ENCODE measurements around the gene TTC3. TPM values are rescaled to one million over a fixed set of nuclear protein-coding genes. Genes with fewer than 3 reads are reported as not detected.
A peak's percentile ranks its signal among the peaks of the same experiment; 100 is the strongest.

The TTC3 gene
- total and polyA plus RNA-seq, 7 donors: 6.5 to 50.3 (median 25.7) TPM

- Histone ChIP-seq H3K4me1 (no peaks in the 10 kb centered on the region), H3K27me3 (ENCODE audit: insufficient read depth in 3 of 3, low read length in 2 of 3) (no peaks in the 10 kb centered on the region), H3K4me3 (no peak overlapping the region), H3K27ac (no peak overlapping the region), H3K9me3 (no peaks in the 10 kb centered on the region), H3K36me3 (ENCODE audit: insufficient read depth in 1 of 2, low read depth in 1 of 2) (peaks cover 6 to 55% of the 10 kb centered on the region in 2 donors)
- WGBS, 3 donors: 75 to 88% (median 75%) methylated on average over 8 of the region's 8 CpGs
- no peak for DNase-seq
- no peak for TF ChIP-seq CTCF (IDR thresholded peaks at IDR 0.05)
- intact Hi-C loops (cut with DNase I): no loop called here
- peak in 3 of 4 donors; percentile 60 to 71 (median 62) for ATAC-seq
Observed at GRCh38 chr21:37240978-37241377, 167.9 kb downstream of the TTC3 start.

- no peak for TF ChIP-seq CTCF (IDR thresholded peaks at IDR 0.05)
- ATAC-seq: no peak
- Histone ChIP-seq H3K4me3 (no peak overlapping the region), H3K27me3 (ENCODE audit: insufficient read depth in 3 of 3, low read length in 2 of 3) (no peaks in the 10 kb centered on the region), H3K4me1 (no peaks in the 10 kb centered on the region), H3K9me3 (no peaks in the 10 kb centered on the region), H3K27ac (no peak overlapping the region), H3K36me3 (ENCODE audit: insufficient read depth in 1 of 2, low read depth in 1 of 2) (peaks cover 6 to 51% of the 10 kb centered on the region in 2 donors)
- intact Hi-C loops (cut with DNase I): no loop called here
- 76 to 91% (median 76%) methylated on average over 7 of the region's 7 CpGs for WGBS, 3 donors
- no peak for DNase-seq
Observed at GRCh38 chr21:37241426-37241825, 168.4 kb downstream of the TTC3 start.

DNA sequence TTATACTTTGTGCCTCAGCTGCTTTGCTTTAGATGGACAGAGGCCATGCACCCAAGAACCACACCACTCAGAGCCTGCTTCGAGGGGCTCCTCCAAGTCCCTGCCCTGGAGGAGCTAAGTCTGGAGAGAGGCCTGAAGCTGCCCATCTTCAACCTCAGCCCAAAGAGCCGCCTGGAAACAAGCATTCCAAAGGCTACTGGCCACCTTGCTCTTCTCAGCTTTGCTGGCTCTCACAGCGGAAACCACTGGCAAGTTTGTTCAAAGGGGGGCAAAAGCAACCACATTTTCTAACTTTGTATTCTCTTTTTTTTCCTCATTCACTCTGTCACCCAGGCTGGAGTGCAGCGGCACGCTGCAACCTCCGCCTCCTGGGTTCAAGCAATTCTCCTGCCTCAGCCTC lies 170.9 kb downstream of the TTC3 start:
- DNase-seq (no peak), ATAC-seq (no peak)
- no peaks in the 10 kb centered on the region for H3K9me3 ChIP-seq

GRCh38 chr21:37244501-37245095 lies 171.5 kb downstream of the TTC3 start:
- intact Hi-C loops (cut with DNase I): no loop called here
- Histone ChIP-seq H3K36me3 (ENCODE audit: insufficient read depth in 1 of 2, low read depth in 1 of 2) (peaks cover 0 to 20% of the 10 kb centered on the region in 2 donors), H3K4me1 (peaks cover 14% of the 10 kb centered on the region), H3K27ac (no peak overlapping the region), H3K27me3 (ENCODE audit: insufficient read depth in 3 of 3, low read length in 2 of 3) (no peaks in the 10 kb centered on the region), H3K4me3 (no peak overlapping the region), H3K9me3 (no peaks in the 10 kb centered on the region)
- DNase-seq: no peak
- TF ChIP-seq CTCF (IDR thresholded peaks at IDR 0.05): no peak
- no peak for ATAC-seq
- 80 to 89% (median 82%) methylated on average over 12 of the region's 12 CpGs for WGBS, 3 donors

More for the DNA sequence above, 170.9 kb downstream of the TTC3 start:
- H3K36me3 ChIP-seq (ENCODE audit: insufficient read depth in 1 of 2, low read depth in 1 of 2): peaks cover 0 to 25% of the 10 kb centered on the region in 2 donors
- H3K27ac ChIP-seq: no peak overlapping the region
- no peak for TF ChIP-seq CTCF (IDR thresholded peaks at IDR 0.05)
- H3K4me1 ChIP-seq: peaks cover 8% of the 10 kb centered on the region
- intact Hi-C loops (cut with DNase I): no loop called here
- H3K27me3 ChIP-seq (ENCODE audit: insufficient read depth in 3 of 3, low read length in 2 of 3): no peaks in the 10 kb centered on the region
- 93 to 94% (median 94%) methylated on average over 6 of the region's 6 CpGs for WGBS, 3 donors
- H3K4me3 ChIP-seq: no peak overlapping the region

DNA sequence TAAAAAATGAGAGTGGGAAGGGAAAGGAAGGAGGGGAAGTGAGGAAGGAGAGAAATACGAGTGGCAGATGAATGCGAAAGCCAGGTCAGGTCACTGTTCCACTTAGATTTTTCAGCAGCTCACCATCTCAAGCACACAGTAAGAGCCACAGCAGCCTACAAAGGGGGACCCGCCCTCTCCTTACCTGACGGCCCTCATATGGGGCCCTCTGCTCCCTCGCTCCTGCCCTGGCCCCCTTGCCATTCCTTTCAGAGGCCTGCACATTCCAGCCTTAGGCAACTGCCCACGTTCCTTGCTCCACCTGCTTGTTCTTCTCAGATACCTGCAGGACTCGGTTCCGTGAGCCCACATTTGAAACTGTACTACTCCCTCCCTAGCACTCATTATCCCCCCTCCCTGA lies 172.1 kb downstream of the TTC3 start:
- Histone ChIP-seq H3K27me3 (ENCODE audit: insufficient read depth in 3 of 3, low read length in 2 of 3) (no peaks in the 10 kb centered on the region), H3K4me3 (no peak overlapping the region), H3K36me3 (ENCODE audit: insufficient read depth in 1 of 2, low read depth in 1 of 2) (peaks cover 0 to 14% of the 10 kb centered on the region in 2 donors), H3K9me3 (no peaks in the 10 kb centered on the region), H3K27ac (no peak overlapping the region), H3K4me1 (peaks cover 15% of the 10 kb centered on the region)
- TF ChIP-seq CTCF (IDR thresholded peaks at IDR 0.05): no peak
- intact Hi-C loops (cut with DNase I): no loop called here
- no peak for ATAC-seq
- WGBS, 3 donors: 89 to 94% (median 92%) methylated on average over 8 of the region's 8 CpGs
- no peak for DNase-seq

All from psoas muscle (tissue), 8 donors.